ENCODE results near the gene TRAPPC2L. TPM values are rescaled to one million over a fixed set of nuclear protein-coding genes. Genes with fewer than 3 reads are reported as not detected.

Gene TRAPPC2L
- total RNA-seq, 3 donors from 2014 or later = 32.1 to 37.8 (median 34.4) TPM

DNA sequence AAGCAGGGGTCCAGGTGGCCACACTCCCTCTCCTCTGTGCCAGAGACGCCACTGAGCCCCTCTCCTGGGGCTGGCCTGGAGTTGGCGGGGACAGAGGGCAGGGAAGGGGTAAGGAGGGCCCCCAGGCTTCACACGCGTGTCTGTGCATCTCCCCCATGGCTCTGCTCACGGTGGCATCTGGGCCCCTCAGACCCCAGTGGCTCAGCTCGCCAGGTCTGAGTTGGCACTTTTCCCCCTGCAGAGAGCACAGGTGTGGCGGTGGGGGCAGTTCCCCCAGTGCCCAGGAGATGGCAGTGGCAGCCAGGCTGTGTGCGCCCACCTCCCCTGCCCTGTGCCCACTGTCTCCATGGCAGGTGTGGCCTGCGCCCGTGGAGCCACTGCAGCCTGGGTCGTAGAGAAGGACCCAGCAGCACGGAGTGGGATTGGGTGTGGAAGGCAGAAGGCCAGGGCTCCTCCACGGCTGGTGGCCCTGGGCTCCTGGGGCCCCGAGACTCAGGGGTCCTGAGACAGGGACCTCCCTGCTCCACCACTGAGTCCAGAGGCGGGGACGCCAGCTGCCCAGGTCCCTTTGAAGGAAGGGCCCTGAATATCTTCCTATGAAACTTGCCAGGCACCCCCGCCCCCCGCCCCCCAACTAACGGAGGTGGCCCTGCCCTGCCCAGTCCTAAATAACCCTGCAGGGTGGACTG lies 40.9 kb upstream of the TRAPPC2L start:
- H3K36me3 ChIP-seq = no peaks in the 10 kb centered on the region
- intact Hi-C loops (cut with DNase I; ENCODE audit: low total_unique reads) = no loop called here
- TF ChIP-seq, protein P1, sequence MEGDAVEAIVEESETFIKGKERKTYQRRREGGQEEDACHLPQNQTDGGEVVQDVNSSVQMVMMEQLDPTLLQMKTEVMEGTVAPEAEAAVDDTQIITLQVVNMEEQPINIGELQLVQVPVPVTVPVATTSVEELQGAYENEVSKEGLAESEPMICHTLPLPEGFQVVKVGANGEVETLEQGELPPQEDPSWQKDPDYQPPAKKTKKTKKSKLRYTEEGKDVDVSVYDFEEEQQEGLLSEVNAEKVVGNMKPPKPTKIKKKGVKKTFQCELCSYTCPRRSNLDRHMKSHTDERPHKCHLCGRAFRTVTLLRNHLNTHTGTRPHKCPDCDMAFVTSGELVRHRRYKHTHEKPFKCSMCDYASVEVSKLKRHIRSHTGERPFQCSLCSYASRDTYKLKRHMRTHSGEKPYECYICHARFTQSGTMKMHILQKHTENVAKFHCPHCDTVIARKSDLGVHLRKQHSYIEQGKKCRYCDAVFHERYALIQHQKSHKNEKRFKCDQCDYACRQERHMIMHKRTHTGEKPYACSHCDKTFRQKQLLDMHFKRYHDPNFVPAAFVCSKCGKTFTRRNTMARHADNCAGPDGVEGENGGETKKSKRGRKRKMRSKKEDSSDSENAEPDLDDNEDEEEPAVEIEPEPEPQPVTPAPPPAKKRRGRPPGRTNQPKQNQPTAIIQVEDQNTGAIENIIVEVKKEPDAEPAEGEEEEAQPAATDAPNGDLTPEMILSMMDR (IDR thresholded peaks at IDR 0.05) = peak; percentile 18 to 65 (median 55)
- TF ChIP-seq POLR2A (IDR thresholded peaks at IDR 0.05) = no peak
- peaks cover 0 to under 1% of the 10 kb centered on the region in 2 donors for H3K4me1 ChIP-seq
- no peaks in the 10 kb centered on the region for H3K27me3 ChIP-seq
- no peak for DNase-seq (ENCODE audit: low spot score in 2 of 2)
- H3K4me3 ChIP-seq = no peak overlapping the region
- H3K27ac ChIP-seq = no peak overlapping the region
- H3K9me3 ChIP-seq = no peaks in the 10 kb centered on the region

DNA sequence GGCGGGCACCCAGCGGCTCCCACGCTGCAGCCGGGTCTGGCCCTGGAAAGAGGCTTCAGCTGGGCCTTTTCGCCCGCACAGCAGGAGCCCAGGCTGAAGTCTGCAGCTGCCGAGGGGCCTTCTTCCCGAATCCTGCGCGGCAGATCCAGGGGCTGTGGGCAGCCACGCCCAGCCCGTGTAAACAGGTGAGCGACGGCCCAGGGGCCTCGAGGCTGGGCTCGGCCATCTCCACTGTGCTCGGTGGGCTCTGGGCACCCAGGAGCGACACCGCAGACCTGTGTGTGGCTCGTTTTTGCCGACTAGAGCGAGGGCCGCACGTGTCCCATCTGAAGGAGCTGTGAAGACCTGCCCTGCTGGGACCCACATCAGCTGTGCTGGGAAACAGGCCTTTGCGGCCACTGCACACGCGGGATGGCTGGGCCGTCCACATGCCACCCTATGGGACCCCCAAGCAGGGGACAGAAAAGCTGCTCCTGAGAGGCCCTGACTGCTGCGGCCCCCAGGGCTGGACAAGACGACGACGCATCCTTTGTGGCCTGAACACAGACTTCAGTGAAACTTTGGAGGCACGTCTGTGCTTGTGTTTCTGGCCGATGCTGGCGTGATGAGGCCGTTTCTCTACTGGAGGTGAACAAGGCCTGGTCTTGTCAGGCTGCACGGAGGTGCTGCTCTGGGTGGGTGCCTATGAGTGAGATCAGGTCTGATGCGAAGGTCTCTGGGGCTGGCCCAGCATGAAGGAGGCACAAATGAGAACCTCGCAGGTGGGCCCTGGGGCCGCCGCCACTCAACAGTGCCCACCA lies 40.0 kb upstream of the TRAPPC2L start:
- intact Hi-C loops (cut with DNase I; ENCODE audit: low total_unique reads) = no loop called here
- no peaks in the 10 kb centered on the region for H3K9me3 ChIP-seq
- no peaks in the 10 kb centered on the region for H3K36me3 ChIP-seq
- no peak overlapping the region for H3K27ac ChIP-seq
- TF ChIP-seq, protein P1 (IDR thresholded peaks at IDR 0.05) = no peak
- no peak for TF ChIP-seq POLR2A (IDR thresholded peaks at IDR 0.05)
- no peak overlapping the region for H3K4me3 ChIP-seq
- H3K4me1 ChIP-seq = no peaks in the 10 kb centered on the region
- DNase-seq (ENCODE audit: low spot score in 2 of 2) = no peak
- H3K27me3 ChIP-seq = no peaks in the 10 kb centered on the region

DNA sequence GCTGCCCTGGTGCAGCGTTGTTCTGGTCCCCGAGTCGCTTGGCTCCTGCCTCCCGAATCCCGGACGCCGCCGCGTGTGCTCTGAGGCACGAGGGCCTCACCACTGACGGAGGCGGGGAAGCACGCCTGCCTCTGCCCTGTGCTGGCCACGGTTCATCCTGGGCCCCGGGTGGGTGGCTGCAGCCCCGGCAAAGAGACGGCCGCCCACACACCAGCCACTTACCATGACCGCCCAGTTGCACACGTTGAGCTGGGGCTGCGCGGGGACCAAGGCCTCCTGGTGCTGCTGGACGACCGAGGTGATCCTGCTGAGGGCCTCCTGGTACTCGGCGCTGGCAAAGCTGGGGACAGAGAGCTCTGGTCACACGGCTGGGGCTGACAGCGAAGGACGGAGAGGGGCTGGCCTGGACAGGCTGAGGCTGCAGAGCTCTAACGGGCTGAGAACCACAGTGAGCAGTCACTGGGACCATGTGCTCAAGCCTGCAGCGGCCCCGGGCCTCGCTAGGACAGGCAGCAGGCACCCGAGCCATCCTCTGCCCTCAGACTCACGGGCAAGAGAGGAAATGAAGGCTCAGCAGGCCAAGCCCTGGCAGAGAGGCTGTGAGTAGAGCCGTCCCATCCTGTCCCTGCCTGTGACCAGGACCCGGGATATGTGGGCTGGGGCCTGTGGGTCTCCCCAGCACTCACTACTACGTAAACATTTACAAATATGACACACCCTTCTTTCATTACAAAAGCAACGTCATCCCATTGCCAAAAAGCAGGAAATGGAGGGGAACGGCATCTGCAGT lies 38.9 kb upstream of the TRAPPC2L start:
- H3K27ac ChIP-seq = no peak overlapping the region
- H3K27me3 ChIP-seq = no peaks in the 10 kb centered on the region
- H3K4me3 ChIP-seq = no peak overlapping the region
- no peak for DNase-seq (ENCODE audit: low spot score in 2 of 2)
- intact Hi-C loops (cut with DNase I; ENCODE audit: low total_unique reads) = no loop called here
- TF ChIP-seq POLR2A (IDR thresholded peaks at IDR 0.05) (no peak), POLR2AphosphoS5 (IDR thresholded peaks at IDR 0.05) (no peak)
- TF ChIP-seq, protein P1 (IDR thresholded peaks at IDR 0.05) = no peak
- no peaks in the 10 kb centered on the region for H3K36me3 ChIP-seq
- H3K9me3 ChIP-seq = no peaks in the 10 kb centered on the region
- no peaks in the 10 kb centered on the region for H3K4me1 ChIP-seq

DNA sequence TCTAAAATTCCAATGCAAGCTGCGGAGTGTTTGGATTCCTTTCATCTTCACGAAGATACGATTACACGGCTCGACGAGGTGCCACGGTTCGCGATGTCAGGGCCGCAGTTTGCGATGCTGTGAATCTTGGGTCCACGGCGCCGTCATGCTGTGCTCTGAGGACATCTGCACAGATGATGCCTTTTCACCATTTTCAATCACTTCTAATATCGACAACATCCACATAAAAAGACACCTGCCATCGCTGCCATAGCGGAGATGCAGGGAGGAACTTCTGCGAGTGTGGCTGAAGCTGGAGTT lies 38.4 kb upstream of the TRAPPC2L start:
- no peak for DNase-seq (ENCODE audit: low spot score in 2 of 2)
- Histone ChIP-seq H3K27ac (no peak overlapping the region), H3K4me1 (no peaks in the 10 kb centered on the region), H3K36me3 (no peaks in the 10 kb centered on the region), H3K9me3 (no peaks in the 10 kb centered on the region), H3K27me3 (no peaks in the 10 kb centered on the region), H3K4me3 (no peak overlapping the region)
- intact Hi-C loops (cut with DNase I; ENCODE audit: low total_unique reads) = no loop called here
- no peak for TF ChIP-seq POLR2AphosphoS5 (IDR thresholded peaks at IDR 0.05)
- no peak for TF ChIP-seq POLR2A (IDR thresholded peaks at IDR 0.05)
- TF ChIP-seq, protein P1 (IDR thresholded peaks at IDR 0.05) = no peak

DNA sequence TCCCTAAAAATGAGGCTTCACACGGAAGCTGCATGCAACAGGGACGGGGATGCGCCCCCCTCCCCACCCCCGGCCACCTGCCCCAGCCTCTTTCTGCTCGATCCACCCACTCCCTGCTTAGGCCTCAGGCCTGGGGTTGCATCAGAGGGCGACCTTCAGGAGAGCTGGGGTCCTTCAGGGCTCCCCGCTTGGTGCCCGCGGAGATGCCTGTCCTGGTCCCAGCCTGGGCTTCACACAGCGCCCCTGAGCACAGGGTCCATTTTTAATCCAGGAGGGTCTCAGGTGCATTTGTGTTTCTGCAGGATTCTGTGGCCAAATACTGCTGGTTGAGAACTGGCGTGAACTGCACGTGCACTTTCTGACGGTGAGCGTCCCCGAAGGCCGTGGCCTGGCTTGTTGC lies 37.8 kb upstream of the TRAPPC2L start:
- DNase-seq (ENCODE audit: low spot score in 2 of 2) = no peak
- no peaks in the 10 kb centered on the region for H3K27me3 ChIP-seq
- H3K9me3 ChIP-seq = no peaks in the 10 kb centered on the region
- no peaks in the 10 kb centered on the region for H3K36me3 ChIP-seq
- TF ChIP-seq, protein P1 (IDR thresholded peaks at IDR 0.05) = no peak
- no peak for TF ChIP-seq POLR2AphosphoS5 (IDR thresholded peaks at IDR 0.05)
- TF ChIP-seq POLR2A (IDR thresholded peaks at IDR 0.05) = no peak
- intact Hi-C loops (cut with DNase I; ENCODE audit: low total_unique reads) = no loop called here
- no peak overlapping the region for H3K27ac ChIP-seq
- H3K4me3 ChIP-seq = no peak overlapping the region
- H3K4me1 ChIP-seq = no peaks in the 10 kb centered on the region
